IMR-90 (cell line): Measurements from ENCODE around the gene KRTAP10-6. TPM values are rescaled to one million over a fixed set of nuclear protein-coding genes. Genes with fewer than 3 reads are reported as not detected.

Source experiments
- ATAC-seq: fragments of 200-7000 bp; cut with Tn5 transposase; 2 replicates; pipeline ENCODE4 v1.9.1; 2020; ENCODE audit warnings: low read depth, mild to moderate bottlenecking, moderate library complexity
- BruUV-seq: library from RNA; stranded (reverse); fragments of 400-500 nt; replicated peaks from 2 replicates; lab custom pipeline; 2021; lab: Mats Ljungman, UMichigan
- CTCF ChIA-PET: fragments of 300-600 bp; formaldehyde crosslinking; extraction: SDS; loops from one replicate; lab custom pipeline; 2021; ENCODE audit warnings: antibody characterized with exemption; lab: Yijun Ruan, JAX
- POLR2A ChIA-PET: fragments of 300-600 bp; sonication (Branson Sonifier 250); formaldehyde crosslinking; loops from one replicate; lab custom pipeline; 2022; ENCODE audit warnings: antibody characterized with exemption; ENCODE audit not compliant: unreplicated experiment; lab: Charles Lee
- DNase-seq: peaks from one replicate; pipeline ENCODE4 v3.0.0; 2013
- H2AFZ ChIP-seq: replicated peaks from 2 replicates; pipeline ENCODE3; 2013; ENCODE audit warnings: low read length, mild to moderate bottlenecking; ENCODE audit not compliant: poor library complexity
- H2AK5ac ChIP-seq: 2 replicates; pipeline ENCODE4 v1.6.1; 2013; ENCODE audit warnings: low read depth, low read length, inconsistent platforms
- H2AK9ac ChIP-seq: replicated peaks from 2 replicates; pipeline ENCODE3; 2013; ENCODE audit warnings: mild to moderate bottlenecking, low read depth, low read length, moderate library complexity; ENCODE audit not compliant: poor library complexity
- H2BK120ac ChIP-seq: 2 replicates; pipeline ENCODE4 v1.6.1; 2013; ENCODE audit warnings: low read depth, low read length, inconsistent platforms
- H2BK15ac ChIP-seq: 3 replicates; pipeline ENCODE4 v1.6.1; 2013; ENCODE audit warnings: low read depth, low read length, inconsistent platforms
- H2BK20ac ChIP-seq: 2 replicates; pipeline ENCODE4 v1.6.1; 2013; ENCODE audit warnings: low read depth, mild to moderate bottlenecking, inconsistent platforms, low read length, moderate library complexity
- H2BK5ac ChIP-seq: 2 replicates; pipeline ENCODE4 v1.6.1; 2013; ENCODE audit warnings: mild to moderate bottlenecking, low read depth, low read length, inconsistent platforms; ENCODE audit not compliant: poor library complexity, severe bottlenecking
- H3K14ac ChIP-seq: replicated peaks from 2 replicates; pipeline ENCODE4 v1.6.1; 2013; ENCODE audit warnings: low read depth, low read length, inconsistent platforms
- H3K18ac ChIP-seq: 2 replicates; pipeline ENCODE4 v1.6.1; 2013; ENCODE audit warnings: low read depth, low read length, control low read depth
- H3K23ac ChIP-seq: 2 replicates; pipeline ENCODE4 v1.6.1; 2013; ENCODE audit warnings: low read depth, low read length, inconsistent platforms
- H3K27ac ChIP-seq: 2 replicates; pipeline ENCODE4 v1.5.1; 2013; ENCODE audit warnings: mild to moderate bottlenecking, control low read depth, low read length; ENCODE audit not compliant: insufficient read depth
- H3K27me3 ChIP-seq: 2 replicates; pipeline ENCODE4 v1.6.1; 2013; ENCODE audit warnings: low read length; ENCODE audit not compliant: control insufficient read depth, insufficient read depth
- H3K36me3 ChIP-seq: 2 replicates; pipeline ENCODE4 v1.6.1; 2013; ENCODE audit warnings: low read length, mixed read lengths; ENCODE audit not compliant: control insufficient read depth, insufficient read depth
- H3K4ac ChIP-seq: 2 replicates; pipeline ENCODE4 v1.6.1; 2013; ENCODE audit warnings: low read depth, low read length, inconsistent platforms
- H3K4me1 ChIP-seq: 2 replicates; pipeline ENCODE4 v1.6.1; 2013; ENCODE audit warnings: low read length, mixed read lengths; ENCODE audit not compliant: control insufficient read depth, insufficient read depth
- H3K4me2 ChIP-seq: 2 replicates; pipeline ENCODE4 v1.6.1; 2013; ENCODE audit warnings: low read depth, mild to moderate bottlenecking, control low read depth, low read length, moderate library complexity
- H3K4me3 ChIP-seq: 2 replicates; pipeline ENCODE4 v1.5.1; 2013; ENCODE audit warnings: low read depth, mild to moderate bottlenecking, control low read depth, low read length, moderate library complexity; ENCODE audit not compliant: insufficient read depth
- H3K56ac ChIP-seq: 2 replicates; pipeline ENCODE4 v1.6.1; 2013; ENCODE audit warnings: low read length, inconsistent platforms; ENCODE audit not compliant: insufficient read depth; ENCODE audit errors: extremely low read depth
- H3K79me1 ChIP-seq, 2 experiments: 2 replicates each; pipeline ENCODE4 v1.6.1; 2013; ENCODE audit warnings: low read length in 2 of 2, inconsistent platforms in 1 of 2, low read depth in 1 of 2
- H3K9ac ChIP-seq: 2 replicates; pipeline ENCODE4 v1.6.1; 2013; ENCODE audit warnings: low read depth, low read length, control low read depth
- H3K9me1 ChIP-seq: 2 replicates; pipeline ENCODE4 v1.6.1; 2013; ENCODE audit warnings: low read length, inconsistent platforms; ENCODE audit not compliant: insufficient read depth
- H3K9me3 ChIP-seq: 2 replicates; pipeline ENCODE4 v1.6.1; 2013; ENCODE audit warnings: low read length; ENCODE audit not compliant: control insufficient read depth, insufficient read depth
- H4K20me1 ChIP-seq: 2 replicates; pipeline ENCODE4 v1.6.1; 2013; ENCODE audit warnings: low read length, inconsistent platforms; ENCODE audit not compliant: insufficient read depth
- H4K5ac ChIP-seq: 2 replicates; pipeline ENCODE4 v1.6.1; 2013; ENCODE audit warnings: mild to moderate bottlenecking, low read depth, low read length, control low read depth
- H4K8ac ChIP-seq, 2 experiments: 2 replicates each; pipeline ENCODE4 v1.6.1; 2013; ENCODE audit warnings: low read depth in 2 of 2, low read length in 2 of 2, control low read depth in 1 of 2, inconsistent platforms in 1 of 2
- H4K91ac ChIP-seq: 2 replicates; pipeline ENCODE4 v1.6.1; 2013; ENCODE audit warnings: low read depth, low read length, inconsistent platforms; ENCODE audit not compliant: insufficient read depth
- BHLHE40 ChIP-seq: fragments of 150-350 bp; IDR thresholded peaks from 2 replicates; pipeline ENCODE4 v1.6.1; 2016; ENCODE audit warnings: mild to moderate bottlenecking, low read depth, low read length
- CEBPB ChIP-seq: IDR thresholded peaks from 2 replicates; pipeline ENCODE4 v1.6.1; 2012; ENCODE audit warnings: low read depth, low read length, improper control_type of control experiment
- CHD1 ChIP-seq: IDR thresholded peaks from 2 replicates; pipeline ENCODE4 v1.6.1; 2012; ENCODE audit warnings: low read depth, low read length, improper control_type of control experiment
- CTCF ChIP-seq: conservative IDR thresholded peaks from 2 replicates; pipeline ENCODE4 v1.5.1; 2012; ENCODE audit warnings: mild to moderate bottlenecking, low read depth, low read length, improper control_type of control experiment
- ELK1 ChIP-seq: fragments of 150-350 bp; IDR thresholded peaks from 2 replicates; pipeline ENCODE4 v1.6.1; 2016; ENCODE audit warnings: low read depth, mild to moderate bottlenecking, low read length, moderate library complexity, borderline replicate concordance
- FOS ChIP-seq: fragments of 150-350 bp; IDR thresholded peaks from 2 replicates; pipeline ENCODE4 v1.6.1; 2016; ENCODE audit warnings: low read depth, low read length
- MAFK ChIP-seq: IDR thresholded peaks from 2 replicates; pipeline ENCODE4 v1.6.1; 2012; ENCODE audit warnings: low read depth, low read length, improper control_type of control experiment
- MAZ ChIP-seq: IDR thresholded peaks from 2 replicates; pipeline ENCODE4 v1.6.1; 2012; ENCODE audit warnings: low read depth, mild to moderate bottlenecking, low read length, improper control_type of control experiment, moderate library complexity, borderline replicate concordance
- MXI1 ChIP-seq: IDR thresholded peaks from 2 replicates; pipeline ENCODE4 v1.6.1; 2012; ENCODE audit warnings: low read depth, mild to moderate bottlenecking, low read length, moderate library complexity, borderline replicate concordance
- NFE2L2 ChIP-seq: fragments of 150-350 bp; IDR thresholded peaks from 2 replicates; pipeline ENCODE4 v1.6.1; 2016; ENCODE audit warnings: low read depth, mild to moderate bottlenecking, low read length
- POLR2A ChIP-seq: IDR thresholded peaks from 2 replicates; pipeline ENCODE4 v1.6.1; 2012; ENCODE audit warnings: mild to moderate bottlenecking, low read depth, low read length
- RAD21 ChIP-seq: IDR thresholded peaks from 2 replicates; pipeline ENCODE4 v1.6.1; 2012; ENCODE audit warnings: low read length, improper control_type of control experiment
- RCOR1 ChIP-seq: IDR thresholded peaks from 2 replicates; pipeline ENCODE4 v1.6.1; 2012; ENCODE audit warnings: mild to moderate bottlenecking, low read length, improper control_type of control experiment; ENCODE audit not compliant: insufficient replicate concordance
- RFX5 ChIP-seq: IDR thresholded peaks from 2 replicates; pipeline ENCODE4 v1.8.0; 2012; ENCODE audit warnings: low read depth, mild to moderate bottlenecking, low read length, moderate library complexity
- SMC3 ChIP-seq: fragments of 150-350 bp; IDR thresholded peaks from 2 replicates; pipeline ENCODE4 v1.6.1; 2016; ENCODE audit warnings: low read depth, mild to moderate bottlenecking, antibody characterized with exemption, low read length, moderate library complexity
- USF2 ChIP-seq: fragments of 150-350 bp; IDR thresholded peaks from 2 replicates; pipeline ENCODE4 v1.6.1; 2017; ENCODE audit warnings: mild to moderate bottlenecking, antibody characterized with exemption, low read length, low read depth
- WGBS, 2 experiments: methylation state at CpG; one replicate each; pipeline versions ENCODE4 v1.1.5 to v1.1.7; 2013; ENCODE audit warnings: missing lambda C conversion rate in 2 of 2; ENCODE audit not compliant: insufficient read length in 1 of 2; ENCODE audit errors: extremely low coverage in 2 of 2; 5-methylcytosine and 5-hydroxymethylcytosine counted together
- dilution Hi-C: fragments of 300-500 bp; cut with HindIII; formaldehyde crosslinking; loops from one replicate; pipeline ENCODE4 v1.14.3; 2018; ENCODE audit warnings: low sequenced_read_pairs; ENCODE audit not compliant: unreplicated experiment
- in situ Hi-C: fragments of 300-500 bp; cut with MboI; formaldehyde crosslinking; loops from 3 replicates; pipeline ENCODE4 v1.14.3; 2019; ENCODE audit warnings: low sequenced_read_pairs, inconsistent platforms, mixed read lengths
- intact Hi-C: fragments of 100-400 bp; cut with micrococcal nuclease; formaldehyde crosslinking; loops from 2 replicates; pipeline ENCODE4 v1.10.0; 2022
- polyA plus RNA-seq, 3 experiments: library from polyadenylated mRNA; depleted of rRNA; stranded (reverse); fragments of >200 nt; gene quantifications; 2 replicates each; pipeline ENCODE4 v1.2.3, GENCODE V29; 2012; ENCODE audit warnings: low replicate concordance in 1 of 3
- total RNA-seq: library from RNA; depleted of rRNA; stranded (reverse); fragments of >200 nt; gene quantifications from 2 replicates; pipeline ENCODE4 v1.2.3, GENCODE V29; 2012

The KRTAP10-6 gene
- total and polyA plus RNA-seq, 2 of the 4 experiments (the other 2 are of a cell fraction), result not detected

GRCh38 chr21:44556879-44557278 lies 35.4 kb downstream of the KRTAP10-6 start:
- H3K56ac ChIP-seq, result no peak overlapping the region
- intact Hi-C loops, result no loop called here
- no peak overlapping the region for H4K91ac ChIP-seq
- H3K4me3 ChIP-seq, result no peak overlapping the region
- no peak overlapping the region for H3K4me2 ChIP-seq
- 92% methylated on average over 2 of the region's 9 CpGs; no CpG with 5 or more reads in 1 of the 2 experiments for WGBS, 2 experiments
- H3K9me1 ChIP-seq, result no peaks in the 10 kb centered on the region
- no peak overlapping the region for H2BK120ac ChIP-seq
- ChIA-PET CTCF (no interaction called here), POLR2A (no interaction called here)
- no TSS peak for BruUV-seq
- no peak overlapping the region for H2AFZ ChIP-seq
- in situ Hi-C loops, result no loop called here
- H2AK5ac ChIP-seq, result no peak overlapping the region
- no peaks in the 10 kb centered on the region for H3K4me1 ChIP-seq
- H3K23ac ChIP-seq, result no peak overlapping the region
- H3K4ac ChIP-seq, result no peak overlapping the region
- no peak overlapping the region for H2BK5ac ChIP-seq
- no peak overlapping the region for H4K8ac ChIP-seq
- dilution Hi-C loops, result no loop called here
- no peak overlapping the region for H3K9ac ChIP-seq
- H3K36me3 ChIP-seq, result no peaks in the 10 kb centered on the region
- H4K20me1 ChIP-seq, result no peaks in the 10 kb centered on the region
- DNase-seq (no peak), ATAC-seq (no peak)
- no peaks in the 10 kb centered on the region for H3K79me1 ChIP-seq
- H2AK9ac ChIP-seq, result no peak overlapping the region
- H3K14ac ChIP-seq, result no peak overlapping the region
- H3K9me3 ChIP-seq, result no peaks in the 10 kb centered on the region
- no peak for TF ChIP-seq RCOR1
- TF ChIP-seq BHLHE40, result no peak
- no peak for TF ChIP-seq RFX5
- no peak for TF ChIP-seq ELK1
- TF ChIP-seq MXI1, result no peak
- no peak for TF ChIP-seq NFE2L2
- no peak for TF ChIP-seq USF2
- TF ChIP-seq POLR2A, result no peak
- TF ChIP-seq CTCF, result no peak
- TF ChIP-seq RAD21, result no peak
- TF ChIP-seq CHD1, result no peak
- TF ChIP-seq SMC3, result no peak
- no peak for TF ChIP-seq CEBPB
- TF ChIP-seq MAZ, result no peak
- no peak for TF ChIP-seq FOS
- no peak for TF ChIP-seq MAFK
- H4K5ac ChIP-seq, result no peak overlapping the region
- no peak overlapping the region for H2BK15ac ChIP-seq
- peaks cover 17% of the 10 kb centered on the region for H3K27me3 ChIP-seq
- no peak overlapping the region for H3K27ac ChIP-seq
- H2BK20ac ChIP-seq, result no peak overlapping the region
- no peak overlapping the region for H3K18ac ChIP-seq
